HG02763 (cell line): ENCODE measurements around the gene FOXN3.

Experiments used
- ATAC-seq: cut with Tn5 transposase; IDR thresholded peaks from one replicate; pipeline ENCODE4 v1.9.1; 2021; ENCODE audit warnings: mild to moderate bottlenecking, moderate library complexity; ENCODE audit not compliant: unreplicated experiment

The FOXN3 gene

GRCh38 chr14:89435492-89435891, 18.5 kb upstream of the FOXN3 start:
- ATAC-seq = no peak

DNA sequence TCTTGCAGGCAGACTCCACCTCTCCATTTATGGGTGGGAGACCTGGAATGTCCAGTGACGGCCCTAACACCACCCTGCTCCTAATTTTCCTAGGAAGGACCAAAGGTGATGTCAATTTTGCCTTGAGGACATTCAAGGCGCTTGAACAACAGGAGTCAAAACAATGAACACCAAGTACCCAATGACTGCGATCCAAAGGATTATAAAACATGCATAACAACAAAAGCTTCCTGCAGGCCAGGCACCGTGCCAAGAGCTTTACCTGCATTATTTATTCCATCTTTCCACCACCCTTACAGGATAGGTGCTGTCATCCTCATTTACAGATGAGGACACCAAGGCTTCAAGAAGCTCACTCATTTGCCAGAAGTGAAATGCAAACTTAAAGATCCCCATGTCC, 15.2 kb upstream of the FOXN3 start:
- no peak for ATAC-seq

- ATAC-seq = peak; percentile 91
Measured at GRCh38 chr14:89430391-89431236, 13.6 kb upstream of the FOXN3 start.

DNA sequence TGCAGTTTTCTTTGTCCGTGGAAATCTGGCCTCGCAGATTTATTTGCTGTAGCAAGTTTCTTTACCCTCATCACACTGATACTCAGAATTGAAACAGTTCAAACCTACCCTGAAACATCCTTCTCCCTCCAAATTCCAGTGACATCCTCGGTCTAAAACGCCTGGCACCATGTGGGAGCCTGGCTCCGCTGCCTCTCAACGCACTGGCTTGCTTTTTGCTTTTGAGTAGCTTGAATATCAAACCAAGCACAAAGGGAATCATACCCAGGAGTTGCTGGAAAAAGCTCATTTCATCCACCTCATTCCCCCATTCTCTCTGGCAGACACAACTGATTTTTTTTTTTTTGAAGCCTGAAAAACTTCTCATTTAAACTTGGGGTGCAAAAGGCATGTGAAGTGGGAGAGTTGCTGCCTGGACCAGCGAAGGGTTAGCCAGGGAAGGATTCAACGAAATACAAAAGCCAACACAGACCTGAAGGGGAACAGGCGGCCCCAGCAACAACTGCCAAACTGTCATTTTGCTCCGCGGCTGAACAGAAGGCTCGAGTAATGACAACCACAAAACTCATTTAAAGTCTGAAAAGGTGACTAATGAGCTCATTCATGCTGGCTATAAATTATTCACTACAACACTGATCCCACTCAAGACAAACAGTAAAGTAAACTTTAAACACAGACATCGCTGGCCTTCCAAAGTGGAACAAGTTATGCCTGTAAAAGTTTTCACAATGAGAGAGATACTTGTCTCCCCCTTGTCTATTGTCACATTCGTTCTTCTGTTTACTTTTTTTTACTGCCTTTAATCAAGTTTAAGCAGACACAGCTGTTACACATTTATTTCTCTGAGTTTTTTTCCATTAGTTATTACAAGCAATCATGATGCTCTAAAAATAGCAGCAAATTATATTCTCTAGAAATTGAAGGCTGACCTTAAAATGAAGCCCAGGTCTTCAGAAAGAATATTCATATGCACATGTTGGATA, 12.5 kb upstream of the FOXN3 start:
- no peak for ATAC-seq

GRCh38 chr14:89428546-89429198, 11.6 kb upstream of the FOXN3 start:
- no peak for ATAC-seq

- no peak for ATAC-seq
Measured at GRCh38 chr14:89428173-89428523, 11.1 kb upstream of the FOXN3 start.

- ATAC-seq = no peak
Measured at GRCh38 chr14:89427426-89428172, 10.6 kb upstream of the FOXN3 start.

GRCh38 chr14:89425931-89426330, 8.9 kb upstream of the FOXN3 start:
- no peak for ATAC-seq

- no peak for ATAC-seq
Measured at GRCh38 chr14:89424241-89424640, 7.2 kb upstream of the FOXN3 start.

GRCh38 chr14:89422952-89423345, 5.9 kb upstream of the FOXN3 start:
- ATAC-seq = no peak

DNA sequence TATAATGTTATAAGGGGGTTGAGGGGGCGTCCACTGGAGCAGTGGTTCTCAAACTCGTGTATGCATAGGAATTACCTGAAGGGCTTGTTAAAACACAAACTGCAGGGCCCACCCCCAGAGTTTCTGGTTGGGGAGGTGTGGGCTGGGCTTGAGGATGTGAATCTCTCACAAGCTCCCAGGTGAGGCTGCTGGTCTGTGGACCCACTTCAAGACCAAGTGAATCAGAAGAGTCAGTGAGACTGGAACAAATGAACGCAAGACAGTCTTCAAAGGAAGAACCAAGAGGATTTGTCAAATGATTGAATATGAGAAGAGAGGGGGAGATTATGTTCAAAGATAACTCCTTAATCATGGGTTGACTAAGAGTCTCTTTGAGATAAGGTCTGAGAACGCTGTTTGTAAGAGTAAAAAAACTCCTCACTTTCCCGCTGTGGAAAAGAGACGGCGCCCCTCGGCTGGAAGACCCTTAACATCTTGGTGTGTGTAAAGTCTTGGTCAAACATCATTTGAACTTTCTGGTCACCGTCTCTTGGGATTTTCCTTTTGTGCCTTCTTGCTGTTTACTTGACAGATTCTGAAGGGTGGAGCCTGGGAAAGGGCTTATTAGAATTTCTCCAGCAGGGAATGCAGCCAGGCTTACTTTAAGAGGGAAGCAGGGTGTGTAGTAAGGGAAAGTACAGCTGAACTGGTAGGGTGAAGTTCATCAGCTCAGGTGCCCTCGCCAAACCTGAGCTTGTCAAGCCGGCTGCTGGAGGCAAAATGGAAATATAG, 5.3 kb upstream of the FOXN3 start:
- ATAC-seq = no peak

DNA sequence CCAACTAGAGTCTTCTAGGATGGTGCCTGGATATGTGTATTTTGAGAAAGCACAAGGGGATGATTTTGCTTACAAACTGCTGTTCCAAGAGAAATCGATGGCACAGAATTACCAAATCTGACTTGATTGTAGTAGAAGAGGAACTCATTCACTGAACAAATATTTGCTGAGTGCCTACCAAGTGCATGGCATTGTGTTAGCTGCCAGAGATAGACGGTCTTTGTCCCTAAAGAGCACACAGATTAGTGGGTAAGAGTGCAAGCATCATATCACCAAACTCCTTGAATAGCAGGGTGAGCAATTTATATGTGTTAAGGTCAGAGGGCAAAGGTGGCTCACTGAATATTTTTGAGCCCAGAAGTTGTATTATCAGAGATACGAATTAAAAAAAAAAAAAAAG, 3.5 kb upstream of the FOXN3 start:
- ATAC-seq = no peak

DNA sequence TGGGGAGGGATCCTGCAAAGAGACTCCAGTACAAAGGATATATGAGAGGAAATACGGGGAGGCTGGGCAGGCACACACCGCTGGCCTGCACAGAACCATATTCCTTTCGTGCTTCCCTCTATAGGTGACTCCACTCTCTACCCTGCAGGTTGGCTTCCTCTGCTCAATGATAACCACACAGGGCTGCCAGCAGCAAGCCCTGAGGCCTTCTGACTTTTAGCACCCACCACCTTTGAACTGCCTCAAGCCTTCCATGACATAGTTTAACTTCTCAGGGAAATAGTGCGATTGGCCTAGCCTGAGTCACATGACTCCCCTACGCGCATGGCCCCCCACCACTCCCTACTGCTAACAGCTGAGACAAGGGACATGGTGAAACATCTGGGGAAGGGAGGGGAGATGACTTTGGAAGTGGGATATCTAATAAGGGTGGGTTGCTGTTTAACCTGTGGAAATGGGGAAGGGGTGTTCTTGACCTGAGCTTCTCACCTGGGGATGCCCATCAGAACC, 3.0 kb upstream of the FOXN3 start:
- ATAC-seq = no peak

- no peak for ATAC-seq
Measured at GRCh38 chr14:89418976-89419375, 1.9 kb upstream of the FOXN3 start.

DNA sequence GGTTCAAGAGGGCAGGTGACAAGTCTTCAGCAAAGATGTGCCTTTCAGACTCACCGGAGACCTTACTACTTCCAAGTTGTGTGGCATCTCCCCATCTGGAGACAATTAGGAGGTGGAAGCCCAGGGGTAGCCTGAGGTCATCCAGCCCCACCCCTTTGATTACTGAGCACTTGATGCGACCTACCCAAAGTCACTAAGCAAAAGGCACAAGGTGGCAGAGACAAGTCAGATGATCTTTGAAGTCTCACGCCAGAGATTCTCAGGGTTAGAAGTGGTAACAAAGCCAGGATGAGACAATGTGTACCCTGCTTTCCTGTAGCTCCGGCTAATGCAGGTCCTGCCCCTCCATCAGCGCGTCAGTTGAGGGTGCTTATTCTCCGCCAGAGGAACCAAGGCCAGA, 1.4 kb upstream of the FOXN3 start:
- no peak for ATAC-seq

- peak; percentile 44 for ATAC-seq
Measured at GRCh38 chr14:89417465-89418225, 612 bp upstream of the FOXN3 start.

GRCh38 chr14:89416002-89416995, 734 bp downstream of the FOXN3 start:
- peak; percentile 81 for ATAC-seq

- ATAC-seq = no peak
Measured at GRCh38 chr14:89415159-89415558, 1.9 kb downstream of the FOXN3 start.
